Activated CD4-positive, alpha-beta T cell treated with anti-CD3 and anti-CD28 coated beads for 1 hour (primary cell): Measurements from ENCODE around the gene IMMP2L.
"Not testable (repeated sequence)": the region's sequence is repeated elsewhere in the genome, so short reads cannot be mapped to it uniquely, and the experiment has no call there.

Experiments
- DNase-seq: peaks from one replicate; pipeline ENCODE4 v3.0.0-alpha.2; 2020

The IMMP2L gene

DNA sequence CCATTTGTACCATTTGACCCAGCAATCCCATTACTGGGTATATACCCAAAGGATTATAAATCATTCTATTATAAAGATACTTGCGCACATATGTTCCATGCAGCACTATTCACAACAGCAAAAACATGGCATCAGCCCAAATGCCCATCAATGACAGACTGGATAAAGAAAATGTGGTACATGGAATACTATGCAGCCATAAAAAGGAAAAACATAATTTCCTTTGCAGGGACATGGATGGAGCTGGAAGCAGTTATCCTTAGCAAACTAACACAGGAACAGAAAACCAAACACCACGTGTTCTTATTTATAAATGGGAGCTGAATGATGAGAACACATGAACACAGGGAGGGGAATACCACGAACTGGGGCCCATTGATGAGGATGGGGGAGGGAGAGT is 310.9 kb downstream of the IMMP2L start:
- DNase-seq = not testable (repeated sequence)

DNA sequence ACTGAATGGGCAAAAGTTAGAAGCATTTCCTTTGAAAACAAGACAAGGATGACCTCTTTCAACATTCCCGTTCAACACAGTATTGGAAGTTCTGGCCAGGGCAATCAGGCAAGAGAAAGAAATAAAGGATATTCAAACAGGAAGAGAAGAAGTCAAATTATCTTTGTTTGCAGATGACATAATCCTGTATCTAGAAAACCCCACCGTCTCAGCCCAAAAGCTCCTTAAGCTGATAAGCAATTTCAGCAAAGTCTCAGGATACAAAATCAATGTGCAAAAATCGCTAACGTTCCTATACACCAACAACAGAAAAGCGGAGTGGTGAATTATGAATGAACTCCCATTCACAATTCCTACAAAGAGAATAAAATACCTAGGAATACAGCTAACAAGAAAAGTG is 312.5 kb downstream of the IMMP2L start:
- DNase-seq = not testable (repeated sequence)

DNA sequence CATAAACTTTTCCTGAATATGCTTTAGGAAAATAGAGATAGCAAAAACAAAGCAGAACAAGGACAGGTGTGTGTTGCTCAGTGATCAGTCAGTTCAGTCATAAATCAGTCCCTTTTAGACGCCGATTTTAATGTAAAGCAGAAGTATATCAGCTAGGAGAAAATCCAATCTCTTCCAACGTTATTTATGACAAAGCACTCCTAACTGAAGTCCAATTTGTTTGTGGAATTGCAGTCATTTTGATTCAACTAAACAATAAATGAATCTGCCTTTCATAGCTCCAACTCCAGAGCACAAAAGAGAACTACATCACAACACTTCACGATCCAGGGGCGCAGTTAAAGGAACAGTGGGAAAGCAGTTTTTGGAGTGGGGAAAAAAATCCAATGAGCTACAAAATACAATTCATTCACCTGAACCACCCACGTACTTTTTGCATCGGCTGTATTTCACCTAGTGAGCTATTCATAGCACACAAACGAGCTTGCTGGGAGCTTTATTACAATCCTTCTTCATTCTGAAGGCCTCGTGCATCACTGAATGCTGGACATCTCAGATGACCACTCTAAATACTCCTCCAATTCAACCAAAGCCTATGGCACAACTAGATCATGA is 320.0 kb downstream of the IMMP2L start:
- DNase-seq = no peak

DNA sequence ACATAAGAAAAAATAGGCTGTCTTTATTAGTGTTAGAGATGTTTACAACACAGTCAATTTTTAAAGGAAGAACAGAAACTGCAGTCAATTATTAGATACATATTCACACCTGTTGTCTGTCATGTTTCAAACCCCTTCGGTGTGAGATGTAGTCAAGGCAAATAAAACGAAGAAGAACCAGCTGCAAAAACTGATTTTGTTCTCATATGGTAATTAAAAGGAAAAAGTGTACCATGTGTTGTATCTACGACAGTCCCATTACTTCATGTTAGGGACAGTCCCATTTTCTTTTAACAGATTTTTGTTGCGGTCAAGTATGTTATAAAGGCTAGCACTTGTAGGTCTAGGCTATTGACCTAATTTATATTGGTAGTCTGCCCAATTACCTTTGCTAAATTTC is 321.9 kb downstream of the IMMP2L start:
- no peak for DNase-seq

DNA sequence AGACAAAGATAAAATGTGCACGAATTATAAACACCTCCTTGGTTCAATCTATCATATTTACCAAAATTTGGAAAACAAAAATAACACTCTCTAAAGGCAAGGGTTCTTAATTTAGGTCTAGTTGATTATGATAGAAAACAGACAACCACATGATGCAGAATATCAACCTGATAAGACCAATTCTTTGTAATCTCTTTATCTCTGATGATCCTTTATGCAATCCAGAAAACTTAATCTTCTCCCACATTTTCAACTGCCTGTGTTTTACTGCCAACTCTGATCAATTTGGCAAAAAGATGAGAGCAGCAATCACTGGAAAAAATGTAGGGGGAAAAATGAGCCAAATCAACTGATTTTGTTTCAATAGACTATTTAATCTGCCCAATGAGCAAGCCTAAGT is 322.9 kb downstream of the IMMP2L start:
- DNase-seq = no peak

DNA sequence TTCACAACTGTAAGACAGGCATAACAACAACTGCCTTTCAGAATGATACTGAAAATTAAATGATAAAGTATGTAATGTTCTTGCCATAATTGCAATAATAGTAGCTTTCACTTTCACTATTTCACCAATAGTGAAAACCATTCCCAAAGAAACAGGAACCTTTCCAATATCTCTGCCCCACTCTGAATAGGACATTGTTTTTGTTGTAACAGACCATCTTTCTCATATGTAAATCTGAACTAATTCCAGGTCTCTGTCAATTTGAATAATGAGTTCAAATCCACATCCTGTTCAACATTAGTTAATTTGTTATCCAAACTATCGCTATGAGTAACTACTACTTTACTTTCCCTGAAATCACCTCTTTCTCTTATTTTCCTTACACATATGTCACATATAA is 323.4 kb downstream of the IMMP2L start:
- no peak for DNase-seq

DNA sequence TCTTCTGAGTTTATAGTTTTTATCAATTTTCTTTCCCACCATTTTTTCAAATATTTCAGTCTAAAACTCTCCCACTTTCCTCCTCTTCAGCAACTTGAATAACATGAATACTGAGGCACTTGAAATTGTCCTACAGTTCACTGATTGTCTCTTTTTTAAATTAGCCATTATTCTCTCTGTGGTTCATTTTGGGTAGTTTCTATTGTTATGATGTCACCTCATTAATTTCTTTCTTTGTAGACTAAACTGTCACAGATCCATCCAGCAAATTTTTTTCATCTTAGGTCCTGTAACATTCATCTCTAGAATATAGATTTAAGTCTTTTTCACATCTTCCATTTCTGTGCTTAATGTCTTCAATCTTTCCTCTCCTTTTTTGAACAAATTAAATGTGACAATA is 326.6 kb downstream of the IMMP2L start:
- DNase-seq = no peak

DNA sequence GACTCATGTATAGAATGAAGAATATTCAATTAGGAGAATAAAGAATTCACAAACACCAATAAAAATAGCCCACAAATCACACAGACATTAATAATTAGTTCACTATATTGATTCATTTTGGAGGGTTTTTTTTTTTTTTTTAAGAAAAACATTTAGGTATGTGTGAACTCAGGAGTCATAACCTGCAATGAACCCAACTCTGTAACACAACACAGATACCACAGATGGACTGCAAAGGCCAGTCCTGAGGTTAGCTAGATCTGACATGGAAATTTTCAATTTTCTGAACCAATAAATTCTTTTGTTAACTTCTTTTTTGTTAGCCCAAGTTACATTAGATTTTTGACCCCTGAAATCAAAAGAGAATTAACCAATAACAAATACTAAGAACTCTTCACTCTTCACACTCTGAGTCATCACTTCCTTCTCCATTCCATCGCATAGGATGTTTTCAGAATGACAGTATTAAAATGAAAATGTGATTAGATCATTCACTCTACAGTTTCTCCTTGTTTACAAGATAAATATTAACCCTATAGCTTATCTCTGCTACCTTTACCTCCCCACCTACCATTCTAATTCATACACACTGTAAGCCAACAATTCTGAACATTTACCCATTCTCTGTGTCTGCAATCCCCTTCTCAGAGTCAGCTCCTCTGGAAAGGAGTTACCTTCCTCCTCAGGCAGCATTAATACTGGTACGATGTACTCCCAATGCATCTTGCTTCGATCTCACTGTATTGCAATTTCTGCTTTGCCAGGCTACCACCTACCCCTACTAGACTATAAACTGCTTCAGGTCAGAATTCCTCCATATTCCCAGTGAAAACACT is 329.8 kb downstream of the IMMP2L start:
- no peak for DNase-seq

DNA sequence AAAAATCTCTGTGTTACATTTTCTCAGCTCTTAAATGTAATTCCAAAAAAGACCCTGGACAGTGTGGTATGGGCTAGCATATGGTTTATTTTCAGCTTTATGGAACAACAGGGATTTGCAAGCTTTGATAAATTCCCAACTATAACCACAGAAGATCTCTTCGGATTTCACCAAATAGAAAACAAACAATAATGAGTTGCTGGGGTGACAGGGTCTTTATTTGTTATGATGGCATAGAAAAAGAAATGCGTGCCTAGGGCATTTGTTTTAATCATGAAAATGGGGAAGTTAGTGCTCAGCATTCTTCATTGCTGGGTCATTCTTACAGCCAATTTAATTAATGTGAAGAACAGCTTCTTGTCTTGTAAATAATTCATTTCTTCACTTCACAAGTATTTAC is 332.4 kb downstream of the IMMP2L start:
- no peak for DNase-seq

DNA sequence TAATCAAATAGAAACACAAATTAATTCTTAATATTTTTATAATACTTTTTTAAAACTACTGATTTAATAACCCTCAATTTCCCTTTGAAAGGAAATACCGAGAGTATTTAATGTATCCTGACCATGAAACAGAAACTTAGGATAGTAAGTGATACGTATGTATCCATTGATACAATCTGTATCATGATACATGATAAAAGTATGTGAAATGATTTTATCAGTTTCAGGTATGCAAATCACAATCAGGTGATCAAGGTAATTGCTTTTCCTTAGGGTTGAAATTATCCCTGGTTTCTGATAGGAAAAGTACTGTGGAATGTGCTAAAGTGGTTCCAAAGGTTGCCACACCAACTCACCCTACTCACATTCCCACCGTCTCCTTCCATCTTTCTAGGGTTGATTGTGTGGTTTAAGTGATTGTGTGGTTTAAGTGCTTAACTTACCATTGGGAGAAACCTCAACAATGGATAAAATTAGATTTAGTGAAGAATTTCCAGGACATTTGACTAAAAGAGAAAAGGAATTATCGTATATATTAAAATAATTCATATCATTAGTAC is 333.0 kb downstream of the IMMP2L start:
- no peak for DNase-seq

DNA sequence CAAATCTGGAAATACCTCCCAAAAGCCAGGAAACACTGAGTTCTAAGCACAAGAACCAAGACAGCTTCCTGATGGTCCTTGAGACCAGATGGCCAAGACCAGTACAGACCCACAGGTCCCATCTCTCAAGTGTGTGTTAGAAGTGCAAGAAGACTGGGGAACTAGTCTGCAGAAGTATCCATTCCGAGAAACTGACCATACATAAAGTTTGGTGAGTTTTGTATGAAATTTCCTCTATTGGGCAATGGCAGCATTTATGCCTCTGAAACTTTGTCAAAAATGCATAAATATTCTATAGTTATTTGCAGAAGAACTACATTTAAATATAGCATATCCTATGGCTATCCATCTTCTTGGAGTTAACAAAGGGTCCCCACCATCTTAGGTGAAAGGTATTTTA is 333.9 kb downstream of the IMMP2L start:
- DNase-seq = no peak

DNA sequence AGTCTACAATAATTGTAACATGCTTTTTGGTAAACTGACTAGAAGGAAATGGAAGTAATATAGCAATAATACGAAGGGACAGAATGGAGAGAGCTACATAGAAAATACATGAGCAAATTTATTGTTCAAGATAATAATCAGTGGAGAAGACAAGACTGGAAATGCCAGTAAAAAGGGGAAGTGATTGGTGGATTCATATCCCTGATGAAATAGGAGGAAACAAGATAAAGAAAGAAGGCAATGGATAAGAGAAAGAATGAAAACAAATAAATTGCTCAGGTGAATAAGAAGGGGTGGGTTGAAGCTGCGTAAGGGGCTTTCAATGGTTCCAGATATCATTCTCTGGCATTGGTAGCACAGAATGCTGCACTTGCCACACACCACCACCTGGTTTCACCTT is 335.5 kb downstream of the IMMP2L start:
- DNase-seq = no peak

DNA sequence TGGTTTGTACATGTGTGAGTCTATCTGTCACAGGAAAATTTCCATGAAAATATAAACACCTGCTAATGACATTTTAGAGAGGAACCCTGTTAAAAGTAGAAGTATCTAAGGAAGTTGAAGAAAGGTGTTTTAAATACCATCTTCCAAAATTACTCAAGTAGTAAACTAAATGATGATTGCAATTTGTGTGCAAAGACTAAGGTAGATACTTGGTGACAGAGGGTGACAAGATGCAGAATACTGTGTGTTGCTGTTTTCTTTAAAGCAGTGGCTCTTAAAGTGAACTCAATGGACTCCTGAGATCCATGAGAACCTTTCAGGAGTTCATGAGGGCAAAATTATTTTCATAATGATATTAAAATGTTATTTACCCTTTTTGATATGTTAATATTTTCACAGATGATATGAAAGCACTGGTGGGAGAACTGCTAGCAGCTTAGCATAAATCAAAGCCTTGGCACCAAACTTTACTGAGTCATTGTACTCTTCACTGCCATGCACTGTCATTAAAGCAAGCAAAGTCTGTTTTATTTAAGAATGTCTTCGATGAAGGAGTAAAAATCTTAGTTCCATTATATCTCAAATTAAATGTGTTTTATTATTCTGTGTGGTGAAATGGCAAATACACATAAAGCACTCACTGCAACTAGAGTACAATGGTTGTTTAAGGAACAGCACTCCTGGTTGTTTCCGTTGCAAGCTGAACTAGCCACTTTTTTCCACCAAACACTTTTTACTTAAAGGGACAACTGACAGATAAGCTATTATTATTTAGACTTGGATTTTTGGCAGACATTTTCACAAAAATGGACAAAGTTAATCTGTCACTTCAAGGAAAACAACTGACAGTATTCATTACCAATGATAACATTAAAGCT is 337.7 kb downstream of the IMMP2L start:
- DNase-seq = no peak

DNA sequence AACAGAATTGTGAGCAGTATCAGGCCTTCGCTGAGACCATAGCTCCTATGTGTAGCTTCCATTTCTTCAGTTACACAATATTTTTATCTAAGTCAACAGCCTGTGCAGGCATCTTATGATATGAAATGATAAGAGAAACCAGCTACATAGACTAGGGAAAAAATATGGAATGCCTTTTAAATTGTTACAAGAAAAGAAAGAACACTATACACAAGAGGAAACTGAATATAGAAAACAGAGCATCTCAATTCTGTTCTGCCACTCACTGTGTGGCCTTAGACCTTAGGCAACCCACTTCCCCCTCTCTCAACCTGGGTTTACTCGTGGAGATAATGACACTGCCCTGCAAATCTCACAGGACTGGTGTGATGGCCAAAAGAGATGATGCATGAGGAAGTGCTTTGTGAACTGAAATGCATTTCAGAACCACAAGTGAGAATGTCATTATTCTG is 338.5 kb downstream of the IMMP2L start:
- DNase-seq = no peak

DNA sequence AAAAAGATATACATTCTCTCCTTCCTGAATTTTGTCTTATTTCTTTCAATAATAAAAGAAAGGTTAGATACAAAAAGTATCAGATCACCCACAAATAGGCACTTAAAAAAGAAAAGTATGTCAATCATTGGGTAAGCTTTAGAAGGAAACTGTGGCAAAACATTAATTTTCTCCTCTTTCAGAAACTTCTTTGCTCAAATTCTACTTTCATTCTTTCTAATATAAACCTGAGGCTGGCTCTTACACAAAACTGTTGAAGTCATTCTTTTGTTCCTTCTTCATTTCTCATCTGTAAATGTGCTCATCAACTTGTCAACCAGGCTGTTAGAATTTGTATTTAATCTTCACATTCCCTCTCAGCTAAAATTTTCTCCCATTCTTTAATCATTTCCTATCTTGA is 346.7 kb downstream of the IMMP2L start:
- no peak for DNase-seq

DNA sequence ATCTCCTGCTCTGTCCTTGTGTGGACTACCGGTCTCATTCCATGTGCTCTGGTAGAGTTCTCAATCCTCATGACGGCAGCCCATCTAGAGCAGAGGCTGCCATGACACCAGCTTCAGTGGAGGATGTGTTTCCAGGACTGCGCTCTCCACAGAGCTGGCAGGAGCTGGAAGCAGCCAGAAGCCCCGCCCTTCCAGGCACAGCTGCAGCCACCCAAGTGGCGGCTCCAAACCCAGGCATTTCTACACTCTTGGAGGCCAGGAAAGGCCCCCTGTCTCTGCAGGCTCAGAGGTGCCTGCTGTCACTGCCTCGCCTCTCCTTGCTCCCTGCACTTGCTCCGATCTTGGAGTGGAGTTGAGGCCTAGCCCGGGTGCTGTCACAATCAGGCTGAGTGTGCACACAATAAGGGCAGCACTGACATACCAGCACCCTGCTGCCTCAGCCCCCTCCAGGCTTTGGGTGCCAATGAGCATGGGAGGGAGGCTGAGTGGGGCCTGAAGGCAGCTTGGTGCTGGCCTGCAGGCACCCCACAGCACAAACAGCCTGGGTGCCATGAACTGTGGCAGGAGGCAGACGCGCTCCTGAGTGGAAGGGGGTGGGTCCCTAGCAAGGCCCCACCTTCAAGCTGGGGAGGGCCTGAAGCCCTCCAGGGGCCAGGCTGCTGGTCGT is 349.3 kb downstream of the IMMP2L start:
- DNase-seq = no peak

DNA sequence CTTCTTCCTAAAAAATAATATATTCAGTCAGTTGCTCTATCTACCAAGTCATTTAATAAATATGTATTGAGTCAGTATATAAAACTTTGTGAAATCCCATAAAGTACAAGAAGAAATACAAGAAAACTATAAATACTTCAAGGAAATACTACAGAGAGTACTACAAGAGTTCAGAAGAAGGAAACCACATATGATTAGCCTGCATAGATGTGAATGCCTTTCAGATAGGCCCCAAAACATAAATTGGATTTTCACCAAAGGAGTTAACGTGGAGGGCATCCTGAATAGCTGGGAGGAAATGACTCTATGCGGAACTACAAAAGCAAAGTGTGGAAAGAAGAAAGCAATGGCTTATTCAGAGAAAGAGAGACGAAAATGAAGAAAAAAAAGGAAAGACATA is 351.3 kb downstream of the IMMP2L start:
- no peak for DNase-seq

DNA sequence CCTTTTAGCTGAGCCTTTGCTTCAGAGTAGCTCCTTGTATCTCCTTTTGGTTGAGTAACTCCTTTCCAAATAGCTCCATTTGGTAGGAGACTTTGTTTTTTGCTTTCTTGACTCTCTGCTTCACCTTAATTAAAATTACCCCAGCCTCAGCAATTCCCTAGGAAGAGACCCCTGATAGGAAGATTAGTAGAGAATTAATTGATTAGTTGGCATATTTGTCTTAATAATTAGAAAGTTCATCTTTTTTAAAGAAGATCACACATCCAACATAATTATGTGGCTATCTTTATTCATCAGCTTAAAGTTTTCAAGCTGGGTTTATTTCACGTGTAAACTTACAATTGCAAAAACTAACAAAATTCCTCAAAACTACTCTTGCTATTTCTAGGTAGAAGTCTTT is 352.2 kb downstream of the IMMP2L start:
- no peak for DNase-seq

DNA sequence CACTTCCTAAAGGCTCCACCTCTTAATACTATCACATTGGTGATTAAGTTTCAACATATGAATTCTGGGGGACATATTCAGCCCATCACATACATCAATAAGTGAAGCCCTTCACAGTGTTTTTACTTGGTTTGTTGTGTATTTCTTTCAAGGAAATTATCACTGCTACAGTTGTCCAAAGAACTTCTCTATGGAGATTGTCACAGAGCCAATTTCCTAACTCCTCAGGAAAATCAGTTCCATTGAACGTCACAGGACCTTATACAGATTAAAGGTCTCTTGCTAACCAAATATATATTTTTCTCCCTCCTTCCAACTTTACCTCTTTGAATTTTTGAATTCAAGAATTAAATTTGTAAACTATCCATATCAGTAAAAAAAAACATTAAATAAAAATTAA is 357.0 kb downstream of the IMMP2L start:
- DNase-seq = no peak

DNA sequence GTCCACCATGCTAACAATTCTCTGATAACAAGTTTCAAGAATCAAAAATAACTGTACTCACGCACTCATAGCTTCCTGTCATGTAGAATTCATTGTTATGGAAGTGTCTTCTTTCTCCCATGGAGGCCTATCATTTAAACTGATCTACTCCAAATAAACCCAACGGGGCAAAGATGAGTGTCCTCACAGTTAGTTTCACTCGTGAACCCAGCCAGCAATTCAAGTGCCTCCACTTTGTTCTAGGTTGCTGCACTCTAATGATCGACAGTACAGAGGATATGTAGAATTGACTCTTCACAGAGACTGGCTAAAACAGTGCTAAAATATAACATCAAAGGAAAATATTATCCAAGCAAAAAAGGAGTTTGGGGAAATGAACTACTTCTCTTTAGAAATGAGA is 360.0 kb downstream of the IMMP2L start:
- no peak for DNase-seq

DNA sequence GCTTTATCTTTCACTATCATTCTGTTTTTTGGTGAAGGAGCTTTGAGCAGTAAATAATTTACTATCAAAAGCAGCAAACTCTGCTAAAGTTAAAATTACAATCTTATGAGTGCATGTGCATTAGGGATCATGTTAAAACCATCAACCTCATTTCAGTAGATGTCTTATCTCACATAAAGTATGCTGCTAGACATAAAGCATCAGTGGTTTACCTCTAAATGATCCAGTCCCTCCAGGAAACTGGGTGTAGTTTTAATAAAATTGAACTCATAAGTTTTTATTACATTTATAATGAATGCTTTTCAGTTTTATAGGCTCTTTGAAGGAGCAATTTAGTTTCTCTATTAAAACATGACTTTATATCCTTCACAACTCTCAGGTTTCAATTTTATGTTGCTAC is 362.6 kb downstream of the IMMP2L start:
- no peak for DNase-seq

DNA sequence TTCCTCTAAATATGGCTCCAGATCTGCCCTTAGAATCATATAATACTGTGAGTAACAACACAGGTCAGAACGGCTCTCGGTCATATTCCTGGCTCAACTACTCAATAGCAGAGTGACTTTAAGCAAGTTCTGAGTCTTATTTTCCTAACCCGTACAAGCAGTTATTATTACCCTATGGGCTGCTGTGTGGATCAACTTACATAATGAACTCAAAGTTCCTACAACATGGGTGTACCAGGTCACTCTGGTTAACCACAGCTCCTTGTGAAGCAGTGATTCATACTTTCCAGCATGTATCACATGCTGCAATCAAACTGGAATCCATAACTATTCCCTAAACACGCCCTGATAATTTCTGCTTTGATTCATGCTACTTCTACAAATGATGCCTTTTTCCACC is 364.0 kb downstream of the IMMP2L start:
- no peak for DNase-seq

DNA sequence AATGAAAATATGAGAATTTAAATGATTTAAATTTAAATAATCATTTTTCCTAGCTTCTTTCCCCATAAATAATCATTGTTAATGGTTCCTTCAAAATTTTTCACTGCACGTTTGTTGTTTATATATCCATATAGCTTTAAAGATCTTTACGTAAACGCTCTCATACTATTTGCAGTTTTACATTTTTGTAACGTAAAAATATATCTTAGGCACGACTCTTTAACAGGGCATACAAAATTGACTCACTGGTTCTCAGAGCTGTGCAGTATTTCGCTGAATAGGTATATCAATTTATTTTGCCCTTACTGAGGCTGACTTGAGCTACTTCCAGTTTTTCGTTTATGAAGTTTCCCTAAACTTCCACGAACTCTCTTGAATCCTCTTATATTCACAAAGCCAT is 365.6 kb downstream of the IMMP2L start:
- DNase-seq = no peak
